Stimulated activated CD4-positive, alpha-beta T cell treated with anti-CD3 and anti-CD28 coated beads, TNF-alpha, amount 100 ng/mL, for 1 hour (primary cell): ENCODE measurements around the gene AIF1.

ENCODE experiments used
- DNase-seq, 3 donors: peaks; one replicate each; pipeline ENCODE4 v3.0.0-alpha.2; 2020; ENCODE audit warnings: low read depth in 3 of 3, low spot score in 1 of 3

The AIF1 gene

GRCh38 chr6:31620586-31621319 lies 5.7 kb downstream of the AIF1 start, which contains the start of gene PRRC2A:
PRRC2A (plus strand) TSS chr6:31620715; CDS start chr6:31622790, 2,075 bp downstream.
- peak in 2 of 3 donors; percentile 91 to 93 for DNase-seq

GRCh38 chr6:31621320-31621939 lies 6.4 kb downstream of the AIF1 start:
- DNase-seq, result no peak

- no peak for DNase-seq
Observed at GRCh38 chr6:31621991-31622390, 7.0 kb downstream of the AIF1 start.

GRCh38 chr6:31622684-31623091 lies 7.7 kb downstream of the AIF1 start:
- DNase-seq, result no peak

GRCh38 chr6:31624070-31624469 lies 9.0 kb downstream of the AIF1 start:
- DNase-seq, result no peak

GRCh38 chr6:31626952-31627351 lies 11.9 kb downstream of the AIF1 start:
- no peak for DNase-seq

- DNase-seq, result no peak
Observed at GRCh38 chr6:31627690-31628287, 12.8 kb downstream of the AIF1 start.

GRCh38 chr6:31629014-31629413 lies 14.0 kb downstream of the AIF1 start:
- DNase-seq, result no peak

GRCh38 chr6:31630177-31630934 lies 15.3 kb downstream of the AIF1 start:
- DNase-seq, result no peak

- no peak for DNase-seq
Observed at GRCh38 chr6:31631209-31631608, 16.2 kb downstream of the AIF1 start.

GRCh38 chr6:31631681-31632278 lies 16.7 kb downstream of the AIF1 start:
- DNase-seq, result no peak

GRCh38 chr6:31632279-31632946 lies 17.4 kb downstream of the AIF1 start:
- DNase-seq, result no peak

- DNase-seq, result no peak
Observed at GRCh38 chr6:31633447-31633846, 18.4 kb downstream of the AIF1 start.

GRCh38 chr6:31634131-31634530 lies 19.1 kb downstream of the AIF1 start:
- DNase-seq, result no peak

- no peak for DNase-seq
Observed at GRCh38 chr6:31634969-31635575, 20.0 kb downstream of the AIF1 start.

- no peak for DNase-seq
Observed at GRCh38 chr6:31636698-31637596, 21.9 kb downstream of the AIF1 start.

GRCh38 chr6:31639043-31639442 lies 24.0 kb downstream of the AIF1 start:
- DNase-seq, result no peak

GRCh38 chr6:31639449-31639861 lies 24.4 kb downstream of the AIF1 start:
- DNase-seq, result no peak

- no peak for DNase-seq
Observed at GRCh38 chr6:31640612-31641011, 25.6 kb downstream of the AIF1 start.
